Heart left ventricle (tissue), 13 donors: ENCODE data around the gene HBEGF.

ENCODE experiments used
- CTCF ChIP-seq, 12 donors: fragments of 200-600 bp; sonication (generic) in 4 of 12; IDR thresholded peaks; one replicate each; pipeline versions ENCODE4 v1.5.0 to v1.8.0; 2018 to 2022; ENCODE audit warnings: antibody characterized with exemption in 12 of 12, mild to moderate bottlenecking in 5 of 12
- POLR2A ChIP-seq, 2 donors: fragments of 450-650 bp; IDR thresholded peaks; one replicate each; pipeline ENCODE4 v1.6.1; 2017; ENCODE audit warnings: antibody characterized with exemption in 2 of 2, mild to moderate bottlenecking in 2 of 2, moderate library complexity in 2 of 2
- donor health status: ischemic (EF 13 %, LVEDD 7.1; RV severe dilation, severe dysfunction).
- donor health status: DM: no; HTN: yes; CAD: no.
- donor health status: DM: no; HTN: no; CAD: no.
- donor health status: ischemic (EF 25% LVEDD 6.9; RV normal size, moderate dysfunction).
- donor health status: ischemic (EF 25% LVEDD 5.7; RV mildly dilated, moderate dysfunction).
- donor health status: ischemic (EF 35%, LVEDD 5.7; RV mildly dilated, moderate dysfunction).
- donor health status: nonischemic (EF 11% LVEDD 7.7; RV severe dilation, severe dysfunction).
- donor health status: DM: yes; HTN: yes; CAD: no.
- donor health status: PGD.
- donor health status: ischemic (EF 29% LVEDD 5.4; RV normal size, mild dysfunction).
- donor health status: nonischemic (EF 23%, LVEDD 6.1; RV moderate dilation, normal function).

GRCh38 chr5:140329739-140330481, 16.5 kb downstream of the HBEGF start:
- no peak for TF ChIP-seq POLR2A (IDR thresholded peaks at IDR 0.05)
- no peak for TF ChIP-seq CTCF (IDR thresholded peaks at IDR 0.05)
